ENCODE measurements around the gene PKDREJ.
"Not testable (repeated sequence)": the region's sequence is repeated elsewhere in the genome, so short reads cannot be mapped to it uniquely, and the experiment has no call there.

The PKDREJ gene, protein sequence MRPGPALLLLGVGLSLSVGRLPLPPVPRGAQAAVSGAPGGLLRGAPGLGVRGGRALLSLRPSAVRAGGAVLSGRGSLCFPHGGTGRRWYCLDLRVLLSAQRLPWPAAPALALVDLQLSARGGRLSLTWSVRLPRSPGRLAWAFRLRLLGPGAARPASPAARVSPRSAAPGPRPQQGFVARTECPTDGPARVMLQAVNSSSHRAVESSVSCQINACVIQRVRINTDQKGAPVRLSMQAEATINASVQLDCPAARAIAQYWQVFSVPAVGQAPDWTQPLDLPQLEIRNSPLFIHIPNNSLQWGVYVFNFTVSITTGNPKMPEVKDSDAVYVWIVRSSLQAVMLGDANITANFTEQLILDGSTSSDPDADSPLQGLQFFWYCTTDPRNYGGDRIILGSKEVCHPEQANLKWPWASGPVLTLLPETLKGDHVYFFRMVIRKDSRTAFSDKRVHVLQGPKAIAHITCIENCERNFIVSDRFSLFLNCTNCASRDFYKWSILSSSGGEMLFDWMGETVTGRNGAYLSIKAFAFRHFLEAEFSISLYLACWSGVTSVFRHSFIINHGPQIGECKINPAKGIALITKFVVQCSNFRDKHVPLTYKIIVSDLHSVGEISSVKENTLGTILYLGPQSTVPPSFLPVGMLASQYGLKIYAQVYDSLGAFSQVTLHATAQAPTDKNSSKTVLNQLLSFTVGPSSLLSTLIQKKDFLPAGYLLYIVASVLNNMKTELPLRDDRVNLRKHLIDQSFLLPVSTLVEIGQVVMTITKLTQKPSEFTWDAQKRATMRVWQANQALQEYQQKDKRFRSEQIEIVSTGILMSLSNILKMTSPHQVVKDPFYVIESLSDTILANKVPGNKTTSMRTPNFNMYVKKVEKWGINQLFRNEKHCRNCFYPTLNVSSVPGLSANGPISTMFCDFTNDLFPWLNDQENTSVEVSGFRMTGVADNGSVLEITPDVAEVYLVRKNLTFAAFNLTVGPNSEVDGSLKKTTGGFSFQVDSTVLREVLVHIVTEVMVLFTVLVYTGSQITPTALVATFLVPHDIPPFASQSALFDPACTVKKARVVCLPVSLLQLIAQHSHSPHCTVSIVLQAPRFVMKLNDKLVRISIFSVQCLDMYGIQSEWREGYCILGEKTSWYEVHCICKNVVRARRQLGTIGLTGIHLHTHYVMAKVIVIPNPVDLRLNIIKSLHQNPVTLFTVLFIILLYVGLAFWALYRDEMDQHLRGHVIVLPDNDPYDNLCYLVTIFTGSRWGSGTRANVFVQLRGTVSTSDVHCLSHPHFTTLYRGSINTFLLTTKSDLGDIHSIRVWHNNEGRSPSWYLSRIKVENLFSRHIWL (N-terminal part only)

DNA sequence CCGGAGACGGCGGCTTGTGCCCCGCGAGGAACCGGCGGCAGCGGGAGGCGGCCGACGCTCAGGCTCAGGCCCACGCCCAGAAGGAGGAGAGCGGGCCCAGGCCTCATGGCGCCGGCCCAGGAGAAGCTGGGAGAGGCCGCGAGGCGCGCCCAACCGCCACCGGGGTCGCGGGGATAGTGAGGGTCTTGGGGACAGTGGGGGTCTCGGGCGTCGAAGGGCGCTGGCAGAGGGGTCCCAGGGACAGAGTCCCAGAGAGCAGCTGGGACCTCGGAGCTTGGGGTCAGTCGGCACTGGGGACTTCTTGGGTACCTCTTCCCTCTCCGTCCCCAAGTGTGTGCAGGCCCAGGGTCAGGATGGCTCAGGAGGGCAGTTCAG, at the start of gene PKDREJ:
Gene PKDREJ, minus strand, starts transcription at position 128 of the 375 bp plus-strand sequence. Its CDS starts 21 bp downstream, at position 107.
- DNase-seq (ENCODE audit: low read depth in 2 of 2) = no peak

DNA sequence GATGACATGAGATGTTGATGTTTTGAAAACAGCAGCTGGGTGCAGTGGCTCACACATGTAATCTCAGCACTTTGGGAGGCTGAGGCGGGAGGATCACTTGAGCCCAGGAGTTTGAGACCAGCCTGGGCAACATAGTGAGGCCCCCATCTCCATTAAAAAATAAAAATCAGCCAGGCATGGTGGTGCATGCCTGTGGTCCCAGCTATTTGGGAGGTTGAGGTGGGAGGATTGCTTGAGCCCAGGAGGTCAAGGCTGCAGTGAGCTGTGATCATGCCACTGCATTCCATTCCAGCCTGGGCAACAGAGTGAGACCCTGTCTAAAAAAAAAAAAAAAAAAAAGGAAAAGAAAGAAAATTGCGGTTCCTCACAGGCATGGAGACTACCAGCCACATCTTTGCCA, 49.7 kb upstream of the PKDREJ start:
- DNase-seq (ENCODE audit: low read depth in 2 of 2) = not testable (repeated sequence)

DNA sequence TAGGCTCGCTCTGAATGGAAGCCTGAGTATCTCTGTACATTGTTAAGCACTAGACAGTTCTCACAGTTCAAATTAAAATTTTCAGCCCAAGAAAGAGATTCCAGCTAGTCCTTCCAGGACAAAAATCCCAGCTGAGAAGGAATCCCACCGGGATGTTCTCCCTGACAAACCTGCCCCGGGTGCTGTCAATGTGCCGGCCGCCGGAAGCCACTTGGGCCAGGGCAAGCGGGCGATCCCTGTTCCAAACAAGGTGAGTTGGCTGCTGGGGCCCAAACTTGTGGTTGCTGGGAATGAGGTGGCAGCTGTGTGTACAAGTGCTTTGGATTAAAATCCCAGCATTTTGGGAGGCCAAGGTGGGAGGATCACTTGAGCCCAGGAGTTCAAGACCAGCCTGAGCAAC, 48.9 kb upstream of the PKDREJ start:
- no peak for DNase-seq (ENCODE audit: low read depth in 2 of 2)

DNA sequence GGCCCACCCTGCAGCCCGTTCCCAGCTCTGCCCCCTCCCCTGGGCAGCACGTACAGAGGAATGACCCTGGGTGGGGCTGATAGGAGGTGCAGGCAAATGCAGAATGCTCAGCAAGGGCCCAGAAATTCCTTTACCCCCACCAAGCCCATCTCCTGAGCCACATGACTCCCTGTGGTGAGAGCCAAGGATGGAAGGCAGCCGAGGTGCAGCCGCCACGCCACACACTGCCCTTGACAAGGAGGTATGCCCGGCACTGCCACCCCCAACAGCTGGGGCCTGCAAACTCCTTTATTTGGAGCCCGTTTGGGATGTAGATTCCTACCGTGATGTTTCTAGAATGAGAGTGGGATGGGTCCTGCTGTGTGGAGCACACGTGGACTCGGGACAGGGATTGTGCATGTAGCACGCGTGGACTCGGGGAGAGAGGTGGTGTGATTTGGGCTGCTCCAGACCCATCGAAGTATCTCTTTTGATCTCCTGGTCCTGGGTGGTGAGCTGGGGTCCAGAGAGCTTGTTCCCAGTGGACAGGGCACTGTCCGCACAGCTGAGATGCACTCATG, 46.5 kb upstream of the PKDREJ start:
- no peak for DNase-seq (ENCODE audit: low read depth in 2 of 2)

DNA sequence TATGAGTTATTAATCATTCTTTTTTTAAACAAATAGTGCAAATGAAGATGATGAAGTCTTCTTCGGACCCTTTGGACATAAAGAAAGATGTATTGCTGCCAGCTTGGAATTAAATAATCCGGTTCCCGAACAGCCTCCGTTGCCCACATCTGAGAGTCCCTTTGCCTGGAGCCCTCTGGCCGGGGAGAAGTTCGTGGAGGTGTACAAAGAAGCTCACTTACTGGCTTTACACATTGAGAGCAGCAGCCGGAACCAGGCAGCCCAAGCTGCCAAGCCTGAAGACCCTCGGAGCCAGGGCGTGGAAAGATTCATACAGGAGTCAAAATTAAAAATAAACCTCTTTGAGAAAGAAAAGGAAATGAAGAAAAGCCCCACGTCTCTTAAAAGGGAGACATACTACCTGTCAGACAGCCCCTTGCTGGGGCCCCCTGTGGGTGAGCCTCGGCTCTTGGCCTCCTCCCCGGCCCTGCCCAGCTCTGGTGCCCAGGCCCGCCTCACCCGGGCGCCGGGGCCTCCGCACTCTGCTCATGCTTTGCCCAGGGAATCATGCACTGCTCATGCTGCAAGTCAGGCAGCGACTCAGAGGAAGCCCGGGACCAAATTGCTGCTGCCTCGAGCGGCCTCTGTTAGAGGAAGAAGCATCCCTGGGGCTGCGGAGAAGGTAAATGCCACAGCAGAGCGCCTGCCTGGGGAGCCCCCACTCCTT, 45.3 kb upstream of the PKDREJ start:
- DNase-seq (ENCODE audit: low read depth in 2 of 2) = no peak

DNA sequence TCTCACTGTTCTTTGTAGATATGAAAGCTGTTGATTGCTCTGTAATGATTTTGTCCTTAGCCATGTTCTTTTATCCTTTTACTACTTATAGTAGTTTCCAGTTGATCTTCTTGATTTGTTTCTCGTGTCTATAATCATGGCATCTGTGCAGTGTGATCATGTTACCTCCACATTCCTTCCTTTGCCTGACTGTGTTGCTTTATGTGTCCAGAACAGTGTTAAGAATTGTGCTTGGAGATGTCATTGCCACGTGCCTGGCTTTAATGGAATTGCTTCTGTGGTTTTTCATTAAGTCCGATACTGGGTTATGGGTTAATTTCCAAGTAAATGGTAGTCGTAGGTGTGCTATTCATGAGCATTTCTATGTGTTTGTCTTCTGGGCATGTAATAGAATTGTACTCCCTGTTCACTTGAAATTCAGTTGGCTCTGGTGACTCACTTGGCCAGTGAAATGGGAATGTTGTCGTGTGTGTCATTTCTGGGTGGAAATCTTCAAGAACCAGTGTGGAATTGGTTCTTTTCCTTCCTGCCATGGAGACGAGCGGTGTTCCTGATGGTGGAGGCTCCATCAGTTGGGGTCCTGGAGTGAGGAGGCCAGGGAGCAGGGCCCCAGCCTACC, 40.3 kb upstream of the PKDREJ start:
- DNase-seq (ENCODE audit: low read depth in 2 of 2) = no peak

DNA sequence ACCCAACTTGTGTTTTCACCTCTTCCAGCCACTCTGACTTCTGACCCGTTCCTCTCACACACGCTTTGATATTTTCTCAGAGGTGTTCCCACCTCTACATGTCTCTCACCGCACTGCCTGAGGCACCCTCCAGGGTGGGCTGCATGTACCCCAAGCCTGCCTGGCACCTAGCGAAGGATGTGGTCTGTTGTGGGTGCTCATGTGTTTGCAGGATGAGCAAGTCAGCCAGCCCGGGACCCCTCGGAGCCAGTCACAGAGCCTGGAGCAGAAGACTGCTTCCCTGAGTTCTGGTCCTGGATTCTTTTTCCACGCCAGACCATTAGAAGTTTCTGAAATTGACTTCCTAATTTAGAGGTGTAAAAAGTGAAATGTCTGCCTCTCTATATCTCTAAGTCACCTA, 37.3 kb upstream of the PKDREJ start:
- no peak for DNase-seq (ENCODE audit: low read depth in 2 of 2)

DNA sequence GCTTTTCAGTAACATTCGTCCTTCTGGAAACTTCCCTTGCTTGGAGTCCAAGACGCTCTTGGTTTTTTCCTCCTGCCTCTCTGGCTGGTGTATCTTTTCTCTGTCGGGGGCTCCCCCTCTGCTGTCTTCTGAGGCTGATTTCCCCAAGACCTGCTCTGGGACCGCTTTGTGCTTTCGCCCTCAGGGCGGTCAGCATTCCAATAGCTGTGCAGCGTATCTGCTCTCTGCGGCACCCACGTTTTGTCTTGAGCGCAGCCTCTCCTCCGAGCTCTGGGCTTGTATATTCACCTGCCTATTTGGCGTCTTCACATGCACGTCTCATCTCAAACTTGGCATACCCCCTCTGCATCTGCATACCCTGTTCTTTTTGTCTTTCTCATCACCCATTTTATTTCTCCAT, 36.0 kb upstream of the PKDREJ start:
- DNase-seq (ENCODE audit: low read depth in 2 of 2) = no peak

DNA sequence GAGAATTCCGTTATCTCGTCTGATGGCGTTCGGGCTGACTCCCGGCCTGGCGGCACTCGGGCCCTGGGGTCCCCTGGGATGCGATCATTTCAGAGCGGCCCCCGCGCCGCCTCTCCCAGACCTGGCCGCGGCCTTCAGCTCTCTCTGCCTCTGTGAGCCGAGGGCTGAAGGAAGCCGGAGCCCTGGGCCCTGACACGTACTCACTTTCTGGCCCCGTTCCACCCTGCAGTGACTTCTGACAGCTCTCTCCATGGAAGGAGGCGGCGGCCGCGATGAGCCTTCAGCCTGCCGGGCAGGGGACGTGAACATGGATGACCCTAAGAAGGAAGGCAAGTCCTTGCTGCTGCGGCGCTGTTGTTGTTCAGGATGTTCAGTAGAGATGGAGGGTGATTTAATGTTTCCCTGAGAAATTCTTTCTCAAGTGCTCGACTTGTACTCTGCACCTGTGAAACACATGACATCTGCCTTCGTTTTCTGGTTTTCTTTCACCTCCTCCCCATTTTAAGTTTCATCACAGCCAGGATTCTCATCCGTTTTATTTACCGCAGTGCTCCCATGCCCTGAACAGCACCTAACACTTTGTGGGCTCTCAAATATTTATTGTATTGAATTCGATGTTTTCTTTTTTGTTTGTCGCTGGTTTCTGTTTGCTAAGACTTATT, 34.1 kb upstream of the PKDREJ start:
- no peak for DNase-seq (ENCODE audit: low read depth in 2 of 2)

DNA sequence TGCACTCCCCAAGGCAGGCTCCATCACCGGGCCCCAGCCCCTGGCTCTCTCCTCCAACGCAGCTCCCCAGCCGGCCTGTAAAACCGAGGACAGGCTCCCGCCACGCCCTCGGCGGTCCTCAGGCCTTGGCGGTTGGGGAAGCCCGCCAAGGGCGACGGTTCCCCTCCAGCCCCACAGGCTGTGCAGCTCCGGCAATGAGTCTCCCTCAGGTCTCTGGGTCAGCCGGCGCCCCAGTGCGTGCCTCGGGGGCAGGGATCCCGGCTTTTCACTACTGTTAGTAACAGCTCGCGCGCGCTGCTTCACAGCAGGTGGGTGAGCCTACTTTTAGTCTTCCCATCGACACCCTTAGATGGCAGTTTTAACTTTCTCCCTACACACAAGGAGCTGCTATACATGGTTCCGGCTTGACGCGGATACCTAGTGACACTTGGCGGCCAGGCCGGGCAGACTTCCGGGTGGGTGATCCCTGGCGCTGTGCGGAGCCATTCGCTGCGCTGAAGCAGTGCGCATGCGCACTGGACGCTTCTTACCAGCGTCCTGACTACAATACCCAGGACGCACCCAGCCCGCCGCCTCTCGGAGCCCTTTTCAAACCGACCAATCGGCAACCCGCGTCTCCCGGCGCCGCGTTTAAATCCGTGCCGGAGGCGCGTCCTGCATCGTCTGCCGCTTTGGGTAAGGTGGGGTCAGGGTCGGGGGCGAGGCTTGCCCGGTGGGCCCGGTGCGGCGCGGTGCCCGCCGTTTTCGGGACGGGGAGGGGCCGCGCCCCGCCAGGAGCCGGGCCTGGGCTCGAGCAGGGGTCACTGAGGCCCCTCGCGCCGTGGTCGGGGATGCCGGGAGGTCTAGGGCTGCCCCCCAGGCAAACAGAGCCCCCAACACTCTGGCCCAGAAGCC, 33.4 kb upstream of the PKDREJ start, which contains the start of gene GTSE1:
Gene GTSE1, plus strand, starts transcription at position 614 of the 894 bp plus-strand sequence. CDS start 531 bp downstream, outside the sequence.
- DNase-seq (ENCODE audit: low read depth in 2 of 2) = peak; percentile 89 to 93

DNA sequence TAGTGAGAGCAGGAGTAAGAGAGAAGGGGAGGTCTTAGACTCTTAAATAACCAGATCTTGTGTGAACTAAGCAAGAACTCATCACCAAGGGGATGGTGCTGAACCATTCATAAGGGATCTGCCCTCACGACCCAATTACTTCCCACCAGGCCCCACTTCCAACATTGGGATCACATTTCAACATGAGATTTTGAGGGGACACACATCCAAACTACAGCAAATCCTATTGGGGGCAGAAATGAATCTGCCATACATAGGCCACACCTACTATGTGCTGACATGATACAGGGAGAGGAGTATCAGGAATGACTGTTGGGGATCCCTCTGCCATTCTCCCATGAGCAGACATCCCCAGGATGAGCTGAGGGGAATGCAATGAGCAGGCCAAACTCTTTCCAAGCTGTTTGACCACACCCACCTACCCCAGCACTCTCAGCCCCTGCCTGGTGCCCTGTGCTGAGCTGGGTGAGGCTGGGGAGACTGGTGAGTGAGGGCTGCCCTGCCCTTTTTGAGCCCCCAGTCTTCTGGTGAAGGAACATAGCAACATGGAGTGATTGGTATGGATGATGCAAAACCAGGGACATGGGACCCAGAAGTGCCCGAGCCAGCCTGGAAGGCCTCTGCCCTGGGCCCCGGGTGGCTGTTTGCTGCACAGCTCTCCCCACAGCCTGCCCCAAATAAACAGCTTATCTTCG, 32.3 kb upstream of the PKDREJ start:
- DNase-seq (ENCODE audit: low read depth in 2 of 2) = no peak

DNA sequence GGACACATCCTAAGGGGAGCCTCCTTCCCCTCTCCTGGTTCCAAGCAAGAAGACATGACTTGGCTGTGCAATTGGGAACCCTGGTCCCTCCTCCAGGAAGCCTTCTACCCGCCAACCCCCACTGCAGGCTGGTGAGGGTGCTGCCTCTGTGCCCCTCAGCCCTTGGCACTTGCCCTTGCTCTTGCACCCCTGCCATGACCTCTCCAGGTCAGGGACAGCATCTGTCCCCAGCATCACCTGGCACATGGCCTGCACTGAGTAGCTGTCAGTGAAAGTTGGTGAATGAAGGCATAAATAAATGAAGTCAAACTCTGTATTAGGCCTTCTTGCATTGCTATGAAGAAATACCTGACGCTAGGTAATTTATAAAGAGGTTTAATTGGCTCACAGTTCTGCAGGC, 31.6 kb upstream of the PKDREJ start:
- no peak for DNase-seq (ENCODE audit: low read depth in 2 of 2)

DNA sequence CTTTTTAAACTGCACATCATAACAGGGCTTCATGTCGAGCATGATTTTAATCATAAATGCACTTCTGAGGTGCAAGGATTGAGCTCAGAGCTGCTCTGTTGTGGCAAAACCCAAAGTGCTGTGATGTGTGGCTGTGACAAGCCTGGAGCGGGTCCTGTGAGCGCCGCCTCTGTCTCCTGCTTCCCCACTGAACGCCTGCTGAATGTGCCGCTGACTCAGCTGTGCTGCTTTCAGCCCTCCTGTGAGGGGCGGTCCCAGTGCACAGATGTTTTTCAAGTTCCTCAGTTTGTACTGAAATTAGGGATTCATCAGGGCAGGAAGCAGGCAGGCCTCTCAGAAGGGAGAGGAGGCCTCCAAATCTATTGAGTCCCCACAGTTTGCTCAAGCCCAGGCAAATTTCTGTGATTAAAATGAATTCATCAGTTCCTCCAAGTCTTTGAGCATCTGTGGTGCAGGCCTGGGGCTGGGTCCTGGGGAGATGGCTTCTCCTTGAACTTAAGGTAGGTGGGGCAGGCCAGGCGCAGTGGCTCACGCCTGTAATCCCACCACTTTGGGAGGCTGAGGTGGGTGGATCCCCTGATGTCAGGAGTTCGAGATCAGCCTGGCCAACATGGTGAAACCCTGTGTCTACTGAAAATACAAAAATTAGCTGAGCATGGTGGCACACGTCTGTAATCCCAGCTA, 30.6 kb upstream of the PKDREJ start:
- DNase-seq (ENCODE audit: low read depth in 2 of 2) = no peak

DNA sequence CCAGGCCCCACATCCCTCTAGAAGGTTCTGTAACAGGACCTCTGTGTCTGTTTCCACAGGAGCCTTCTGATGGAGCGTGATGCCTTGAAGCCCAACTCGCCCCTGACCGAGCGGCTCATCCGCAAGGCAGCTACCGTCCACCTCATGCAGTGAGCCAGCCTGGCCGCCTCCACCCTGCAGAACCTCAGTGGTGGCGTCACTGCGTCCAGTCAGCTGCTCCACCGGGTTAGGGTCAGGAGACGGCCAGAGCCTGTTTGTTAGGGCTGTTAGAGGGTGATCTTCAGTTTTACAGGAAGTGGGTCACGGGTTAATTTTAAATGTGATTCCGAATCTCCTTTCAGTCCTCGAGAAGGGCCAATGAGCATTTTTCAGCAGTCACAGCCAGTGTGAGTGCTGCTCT, 29.6 kb upstream of the PKDREJ start:
- no peak for DNase-seq (ENCODE audit: low read depth in 2 of 2)

DNA sequence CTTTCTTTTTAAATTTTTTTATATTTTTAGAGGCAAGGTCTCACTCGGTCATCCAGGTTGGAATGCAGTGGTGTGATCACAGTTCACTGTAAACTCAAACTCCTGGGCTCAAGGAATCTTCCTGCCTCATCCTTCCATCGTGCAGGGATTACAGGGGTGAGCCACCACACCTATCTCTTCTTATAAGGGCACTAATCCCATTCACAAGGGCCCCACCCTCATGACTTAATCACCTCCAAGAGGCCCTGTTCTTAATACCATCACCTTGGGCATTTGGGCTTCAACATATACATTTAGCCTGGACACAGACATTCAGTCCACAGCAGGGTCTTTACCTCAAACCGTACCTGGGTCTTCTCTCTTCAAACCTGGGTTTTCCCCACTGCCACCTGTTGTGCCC, 29.0 kb upstream of the PKDREJ start:
- DNase-seq (ENCODE audit: low read depth in 2 of 2) = no peak

DNA sequence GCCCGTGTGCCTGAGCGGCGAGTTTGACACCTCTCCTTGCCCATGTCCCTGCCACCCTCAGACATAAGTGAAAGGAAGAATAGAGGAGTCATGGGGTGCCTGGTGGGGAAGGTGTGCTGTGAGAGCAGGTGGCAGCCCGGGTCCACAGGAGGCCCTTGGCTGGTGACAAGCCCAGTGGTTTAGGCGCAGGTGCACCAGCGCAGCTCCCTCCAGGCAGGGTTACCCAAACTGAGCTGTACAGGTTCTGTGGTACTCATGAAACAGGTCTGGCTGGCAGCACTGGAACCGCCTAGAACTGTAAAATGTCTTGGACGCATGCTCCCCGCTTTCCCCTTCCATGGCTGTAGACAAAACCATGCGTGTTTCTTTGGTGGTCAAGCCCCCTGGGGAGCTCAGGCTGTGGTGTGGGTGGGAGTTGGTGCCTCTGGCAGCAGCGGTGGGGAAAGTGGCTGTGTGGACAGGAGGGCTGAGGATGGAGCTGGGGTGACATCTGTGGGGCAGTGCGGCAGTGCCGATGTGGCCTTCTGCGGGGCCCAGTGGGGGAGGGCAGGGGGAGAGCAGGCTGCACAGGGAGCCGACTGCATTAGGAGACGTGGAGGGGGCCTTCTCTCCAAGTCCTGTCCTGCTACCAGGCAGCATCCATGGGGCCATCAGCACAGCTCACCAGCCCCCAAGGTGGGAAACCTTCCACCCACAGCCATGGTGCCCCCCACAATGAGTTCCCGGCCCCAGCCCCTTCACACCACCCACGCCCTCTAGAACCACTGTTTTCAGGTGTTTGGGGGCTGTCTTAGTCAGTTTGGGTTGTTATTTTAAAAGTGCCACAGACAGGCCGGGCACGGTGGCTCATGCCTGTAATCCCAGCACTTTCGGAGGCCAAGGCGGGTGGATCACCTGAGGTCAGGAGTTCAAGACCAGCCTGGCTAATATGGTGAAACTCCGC, 28.0 kb upstream of the PKDREJ start:
- DNase-seq (ENCODE audit: low read depth in 2 of 2) = no peak
